ENCODE data around the gene RBBP6. TPM values are rescaled to one million over a fixed set of nuclear protein-coding genes. Genes with fewer than 3 reads are reported as not detected.

Gene RBBP6
- total RNA-seq, 1 donor from 2014 or later, result 85.3 TPM

DNA sequence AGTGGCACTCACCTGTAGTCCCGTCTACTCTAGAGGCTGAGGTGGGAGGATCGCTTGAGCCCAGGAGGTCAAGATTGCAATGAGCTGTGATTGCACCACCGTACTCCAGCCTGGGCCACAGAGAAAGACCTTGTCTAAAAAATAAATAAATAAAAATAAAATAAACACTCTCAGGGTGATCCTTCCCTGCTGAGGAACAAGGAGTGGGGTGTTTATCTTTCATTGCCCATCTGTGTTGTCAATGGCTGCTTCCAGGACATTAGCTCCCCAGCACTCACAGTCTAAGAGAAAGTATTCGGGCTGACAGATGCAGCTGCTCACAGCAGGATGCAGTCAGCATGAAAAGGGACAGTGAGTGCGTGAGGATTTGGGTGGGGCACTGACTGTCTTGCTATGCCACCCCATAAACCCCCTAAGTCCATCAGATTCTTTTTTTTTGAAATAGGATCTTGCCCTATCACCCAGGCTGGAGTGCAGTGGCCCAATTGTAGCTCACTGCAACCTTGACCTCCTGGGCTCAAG, 31.3 kb upstream of the RBBP6 start:
- Mint-ChIP-seq H3K4me3 (no peak overlapping the region), H3K27ac (no peak overlapping the region), H3K9me3 (no peaks in the 10 kb centered on the region), H3K4me1 (peaks cover 2% of the 10 kb centered on the region), H3K36me3 (ENCODE audit: low read depth) (no peaks in the 10 kb centered on the region), H3K27me3 (peaks cover 20% of the 10 kb centered on the region)
- no peak for DNase-seq
- POLR2A ChIA-PET, result no interaction called here
- TF ChIP-seq, protein P1, sequence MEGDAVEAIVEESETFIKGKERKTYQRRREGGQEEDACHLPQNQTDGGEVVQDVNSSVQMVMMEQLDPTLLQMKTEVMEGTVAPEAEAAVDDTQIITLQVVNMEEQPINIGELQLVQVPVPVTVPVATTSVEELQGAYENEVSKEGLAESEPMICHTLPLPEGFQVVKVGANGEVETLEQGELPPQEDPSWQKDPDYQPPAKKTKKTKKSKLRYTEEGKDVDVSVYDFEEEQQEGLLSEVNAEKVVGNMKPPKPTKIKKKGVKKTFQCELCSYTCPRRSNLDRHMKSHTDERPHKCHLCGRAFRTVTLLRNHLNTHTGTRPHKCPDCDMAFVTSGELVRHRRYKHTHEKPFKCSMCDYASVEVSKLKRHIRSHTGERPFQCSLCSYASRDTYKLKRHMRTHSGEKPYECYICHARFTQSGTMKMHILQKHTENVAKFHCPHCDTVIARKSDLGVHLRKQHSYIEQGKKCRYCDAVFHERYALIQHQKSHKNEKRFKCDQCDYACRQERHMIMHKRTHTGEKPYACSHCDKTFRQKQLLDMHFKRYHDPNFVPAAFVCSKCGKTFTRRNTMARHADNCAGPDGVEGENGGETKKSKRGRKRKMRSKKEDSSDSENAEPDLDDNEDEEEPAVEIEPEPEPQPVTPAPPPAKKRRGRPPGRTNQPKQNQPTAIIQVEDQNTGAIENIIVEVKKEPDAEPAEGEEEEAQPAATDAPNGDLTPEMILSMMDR (IDR thresholded peaks at IDR 0.05), result no peak
- intact Hi-C loops (cut with micrococcal nuclease), result loop anchor here (5.0 kb wide), 1 partner anchor 721 kb away; no protein-coding TSS in a partner anchor
- CTCF ChIA-PET, result interaction anchor here (0.6 kb wide), 1 partner anchor 601 kb away, joined by 3 read pairs; no protein-coding TSS in a partner anchor
- ATAC-seq (ENCODE audit: low read depth), result no peak

DNA sequence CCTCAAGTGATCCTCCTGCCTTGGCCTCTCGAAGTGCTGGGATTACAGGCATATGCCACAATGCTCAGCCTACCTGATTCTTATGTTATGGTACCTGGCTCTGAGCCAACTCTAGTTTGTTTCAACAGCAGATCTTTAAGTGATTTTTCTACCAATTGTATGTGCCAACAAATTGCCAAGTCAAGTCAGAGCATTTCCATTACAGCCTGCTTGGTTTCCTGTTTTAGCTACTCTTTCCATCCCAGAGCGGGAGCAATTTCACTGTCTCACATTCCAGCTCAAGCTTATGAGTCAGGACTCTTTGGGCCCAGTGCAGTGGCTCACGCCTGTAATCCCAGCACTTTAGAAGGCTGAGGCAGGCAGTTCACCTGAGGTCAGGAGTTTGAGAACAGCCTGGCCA, 30.8 kb upstream of the RBBP6 start:
- Mint-ChIP-seq H3K36me3 (ENCODE audit: low read depth) (no peaks in the 10 kb centered on the region), H3K4me1 (peaks cover 2% of the 10 kb centered on the region), H3K9me3 (no peaks in the 10 kb centered on the region), H3K4me3 (no peak overlapping the region), H3K27ac (no peak overlapping the region), H3K27me3 (peaks cover 15% of the 10 kb centered on the region)
- ATAC-seq (ENCODE audit: low read depth) (no peak), DNase-seq (no peak)
- intact Hi-C loops (cut with micrococcal nuclease), result loop anchor here (5.0 kb wide), 1 partner anchor 721 kb away; no protein-coding TSS in a partner anchor
- TF ChIP-seq, protein P1 (IDR thresholded peaks at IDR 0.05), result no peak
- ChIA-PET POLR2A (no interaction called here), CTCF (no interaction called here)

GRCh38 chr16:24509536-24509935, 29.8 kb upstream of the RBBP6 start:
- no peak for ATAC-seq (ENCODE audit: low read depth)

GRCh38 chr16:24511174-24511573, 28.2 kb upstream of the RBBP6 start:
- Mint-ChIP-seq H3K27ac (no peak overlapping the region), H3K4me1 (no peaks in the 10 kb centered on the region), H3K27me3 (peaks cover 7% of the 10 kb centered on the region), H3K4me3 (no peak overlapping the region), H3K36me3 (ENCODE audit: low read depth) (no peaks in the 10 kb centered on the region), H3K9me3 (no peaks in the 10 kb centered on the region)
- DNase-seq, result no peak
- POLR2A ChIA-PET, result no interaction called here
- no peak for ATAC-seq (ENCODE audit: low read depth)
- CTCF ChIA-PET, result no interaction called here
- TF ChIP-seq, protein P1 (IDR thresholded peaks at IDR 0.05), result no peak
- intact Hi-C loops (cut with micrococcal nuclease), result no loop called here

More at GRCh38 chr16:24509536-24509935, 29.8 kb upstream of the RBBP6 start:
- no peak overlapping the region for H3K27ac Mint-ChIP-seq
- no peaks in the 10 kb centered on the region for H3K36me3 Mint-ChIP-seq (ENCODE audit: low read depth)
- peaks cover 11% of the 10 kb centered on the region for H3K27me3 Mint-ChIP-seq
- no peak overlapping the region for H3K4me3 Mint-ChIP-seq
- ChIA-PET CTCF (no interaction called here), POLR2A (interaction anchor here (0.5 kb wide), 1 partner anchor 551 kb away, joined by 8 read pairs; no protein-coding TSS in a partner anchor)
- no peak for DNase-seq
- peaks cover 2% of the 10 kb centered on the region for H3K4me1 Mint-ChIP-seq
- TF ChIP-seq, protein P1 (IDR thresholded peaks at IDR 0.05), result no peak
- intact Hi-C loops (cut with micrococcal nuclease), result loop anchor here (5.0 kb wide), 1 partner anchor 722 kb away; no protein-coding TSS in a partner anchor
- no peaks in the 10 kb centered on the region for H3K9me3 Mint-ChIP-seq

- Mint-ChIP-seq H3K4me3 (no peak overlapping the region), H3K27me3 (peaks cover 7% of the 10 kb centered on the region), H3K9me3 (no peaks in the 10 kb centered on the region), H3K36me3 (ENCODE audit: low read depth) (no peaks in the 10 kb centered on the region), H3K4me1 (peaks cover 2% of the 10 kb centered on the region), H3K27ac (no peak overlapping the region)
- CTCF ChIA-PET, result interaction anchor here (0.8 kb wide), 1 partner anchor 17 kb away, joined by 7 read pairs; no protein-coding TSS in a partner anchor
- DNase-seq (no peak), ATAC-seq (ENCODE audit: low read depth) (no peak)
- POLR2A ChIA-PET, result no interaction called here
- TF ChIP-seq, protein P1 (IDR thresholded peaks at IDR 0.05), result no peak
- intact Hi-C loops (cut with micrococcal nuclease), result no loop called here
Measured at GRCh38 chr16:24511792-24512191, 27.6 kb upstream of the RBBP6 start.
